HG02763 (cell line): ENCODE results near the gene SND1.

ENCODE experiments used
- ATAC-seq: cut with Tn5 transposase; IDR thresholded peaks from one replicate; pipeline ENCODE4 v1.9.1; 2021; ENCODE audit warnings: mild to moderate bottlenecking, moderate library complexity; ENCODE audit not compliant: unreplicated experiment

Gene SND1

GRCh38 chr7:127718340-127718679, 66.3 kb downstream of the SND1 start:
- no peak for ATAC-seq

DNA sequence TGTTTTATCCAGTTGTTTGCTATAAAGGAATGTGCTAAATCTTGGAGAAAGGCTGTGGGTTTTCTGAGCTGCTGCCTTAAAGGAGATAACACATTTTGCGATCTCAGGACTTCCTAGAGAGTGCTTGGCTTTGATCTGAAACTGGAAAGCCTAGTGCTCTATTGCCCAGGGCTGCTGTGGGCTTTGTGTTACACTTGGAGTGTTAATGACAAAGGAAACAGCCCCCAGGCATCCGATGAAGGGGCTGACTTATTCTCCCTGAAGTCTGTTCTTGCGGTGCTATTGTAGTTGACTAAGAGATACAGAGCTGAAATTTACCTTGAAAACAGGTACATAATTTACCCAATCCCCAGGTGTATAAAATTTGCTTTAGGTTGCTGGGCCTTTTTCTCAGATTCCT, 74.5 kb downstream of the SND1 start:
- no peak for ATAC-seq

DNA sequence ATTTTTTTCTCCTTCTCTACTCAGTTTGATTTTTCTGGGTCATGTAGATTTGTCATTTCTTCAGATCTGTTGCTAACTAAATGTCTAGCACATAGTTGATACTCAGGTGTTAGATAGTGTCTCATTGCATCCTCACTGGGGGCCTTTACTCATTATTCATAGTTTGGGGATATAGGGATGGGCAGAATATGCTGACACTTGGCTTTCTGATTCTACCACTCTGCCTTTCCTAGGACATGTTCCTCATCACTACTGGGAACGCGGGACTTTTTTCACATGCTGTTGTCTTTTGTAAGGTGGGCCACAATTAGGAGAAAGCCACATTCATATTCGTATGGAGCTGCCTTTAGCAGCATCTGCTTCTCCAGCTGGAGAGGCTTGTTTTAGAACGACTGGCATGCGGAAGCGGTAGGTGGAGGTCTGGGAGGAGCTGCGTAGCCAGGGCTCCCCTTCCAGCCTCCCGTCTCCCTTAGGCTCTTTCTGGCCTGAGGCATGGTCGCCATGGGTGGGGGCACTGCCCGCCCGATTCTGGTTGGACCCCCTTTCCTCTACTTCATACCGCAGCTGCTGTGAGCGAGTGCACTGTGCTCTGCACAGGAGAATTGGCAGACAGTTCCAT, 78.8 kb downstream of the SND1 start:
- no peak for ATAC-seq

DNA sequence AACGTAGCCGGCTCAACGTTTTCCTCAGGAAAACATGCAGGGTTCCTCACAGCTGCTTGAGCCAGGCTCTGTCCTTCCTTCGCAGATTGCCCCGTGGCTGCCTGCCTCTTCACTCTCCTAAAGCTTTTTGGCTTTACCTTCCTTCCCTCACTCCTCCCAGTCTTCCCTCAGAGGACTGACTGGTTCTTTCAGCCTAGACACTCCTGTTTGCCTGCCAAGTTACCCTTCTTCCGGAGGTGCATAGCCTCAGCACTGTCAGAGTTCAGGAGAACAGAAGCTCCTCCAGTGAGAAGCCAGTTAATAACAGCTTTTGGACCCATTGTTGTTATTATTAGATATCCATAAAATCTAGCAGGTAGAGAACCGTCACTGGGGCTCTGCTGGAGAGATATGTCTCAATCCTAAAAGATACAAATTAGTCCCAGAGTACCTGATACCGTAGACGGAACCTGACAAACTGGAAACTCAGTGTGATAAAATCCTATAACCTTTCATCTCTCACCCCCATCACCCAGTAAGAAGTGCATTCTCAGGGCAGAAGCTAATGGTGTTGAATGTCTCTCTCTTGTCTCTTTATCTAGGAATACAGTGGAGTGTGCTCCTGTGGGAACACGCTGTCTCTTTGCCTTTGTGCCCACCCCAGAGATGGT, 79.6 kb downstream of the SND1 start:
- no peak for ATAC-seq

GRCh38 chr7:127732306-127732705, 80.3 kb downstream of the SND1 start:
- no peak for ATAC-seq

DNA sequence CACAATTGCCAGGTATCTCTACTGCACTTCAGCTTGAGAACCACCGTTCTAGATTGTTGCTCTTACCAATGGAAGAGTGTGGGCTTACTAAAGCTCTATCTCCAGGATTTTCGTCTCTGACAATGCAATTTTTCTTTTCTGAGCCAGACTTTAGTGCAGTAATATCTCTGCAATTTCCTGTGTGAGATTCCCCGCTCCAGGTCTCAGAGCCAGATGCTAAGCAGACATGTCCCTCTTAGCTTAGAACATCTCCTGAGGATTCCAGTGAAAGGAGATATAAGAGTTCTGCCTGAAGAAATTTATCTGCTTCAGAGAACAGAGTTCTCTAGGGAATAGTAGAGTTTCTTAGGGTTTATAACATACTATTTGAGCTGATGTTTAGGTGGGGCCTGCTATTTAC, 82.0 kb downstream of the SND1 start:
- ATAC-seq, result no peak

DNA sequence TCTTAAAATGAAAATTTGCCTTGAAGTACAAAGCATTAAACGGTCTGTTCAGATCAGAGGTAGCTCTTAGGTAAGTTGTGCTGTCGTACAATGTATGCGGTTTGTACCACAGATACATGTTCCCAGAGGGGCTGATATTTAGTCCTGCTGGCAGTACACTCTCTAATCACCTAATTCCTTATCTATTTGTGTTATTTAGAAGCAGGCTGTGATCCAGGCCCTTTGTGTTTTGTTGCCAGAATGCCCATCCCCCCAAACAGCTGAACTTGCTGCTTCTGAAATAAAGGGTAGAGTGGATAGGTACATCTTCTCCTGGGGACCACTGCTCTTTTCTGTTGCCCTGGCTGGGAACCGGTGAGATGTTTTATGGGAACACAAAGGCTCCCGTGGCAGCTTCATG, 84.5 kb downstream of the SND1 start:
- no peak for ATAC-seq

DNA sequence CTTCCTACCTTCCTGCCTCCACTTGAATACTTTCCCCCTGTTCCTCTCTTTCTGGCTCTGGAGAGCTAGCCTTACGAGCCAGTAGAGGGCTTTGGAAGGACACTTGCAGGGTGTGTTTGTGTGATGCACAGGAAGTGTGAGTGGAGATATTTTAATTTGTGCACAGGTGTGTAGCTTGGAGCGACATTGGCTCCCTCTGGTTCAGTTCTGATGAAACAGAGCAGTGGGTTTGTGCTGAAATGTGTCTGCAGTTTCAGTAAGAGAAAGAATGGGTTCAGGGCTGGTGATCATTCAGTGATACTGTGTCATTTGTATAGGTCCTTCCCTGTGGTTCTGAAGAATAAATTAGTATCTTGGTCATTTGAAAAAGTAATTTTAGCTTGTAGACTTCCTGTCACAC, 86.9 kb downstream of the SND1 start:
- no peak for ATAC-seq

- no peak for ATAC-seq
These were observed 89.9 kb downstream of the SND1 start for GRCh38 chr7:127741764-127742375.

- no peak for ATAC-seq
These were observed 93.5 kb downstream of the SND1 start for GRCh38 chr7:127745445-127745844.

DNA sequence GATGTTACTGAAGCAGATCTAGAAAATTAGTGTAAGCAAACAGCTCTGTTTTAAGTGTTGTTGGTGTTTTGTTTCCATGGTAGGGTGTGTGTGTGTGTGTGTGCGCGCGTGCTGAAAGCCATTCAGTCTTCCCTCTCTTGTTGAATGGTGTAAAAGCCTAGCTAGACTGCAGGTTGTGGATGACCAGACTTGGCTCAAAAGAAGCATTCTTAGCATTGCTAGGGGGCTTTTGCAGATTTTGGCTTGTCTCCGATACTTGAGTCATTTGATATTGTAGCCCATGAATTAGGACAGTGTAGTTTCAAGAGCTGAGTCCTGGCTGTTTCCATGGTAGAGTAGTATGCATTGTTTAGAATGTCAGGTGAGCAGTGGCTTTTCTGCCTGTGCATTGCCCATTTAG, 99.1 kb downstream of the SND1 start:
- ATAC-seq, result no peak

GRCh38 chr7:127751490-127752448, 99.8 kb downstream of the SND1 start:
- no peak for ATAC-seq

DNA sequence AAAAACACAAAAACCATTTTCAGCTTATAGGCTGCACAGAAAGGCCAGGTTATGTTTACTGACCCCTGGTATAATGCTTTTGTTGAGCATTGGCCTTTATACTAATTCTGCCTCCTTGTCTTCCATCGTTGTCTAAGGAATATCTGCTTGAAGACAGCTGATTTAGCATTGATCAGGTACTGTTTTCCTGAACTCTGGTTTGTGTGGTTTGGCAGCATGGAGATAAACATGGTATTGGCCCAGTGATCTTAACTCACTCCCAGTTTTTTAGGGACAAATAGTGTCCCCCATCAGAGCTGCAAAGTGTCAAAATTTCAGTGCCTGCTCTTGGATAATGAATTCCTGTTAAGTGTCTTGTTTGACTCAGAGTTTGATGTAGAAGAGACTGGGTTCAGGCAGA, 100.8 kb downstream of the SND1 start:
- ATAC-seq, result no peak

GRCh38 chr7:127754457-127754856, 102.5 kb downstream of the SND1 start:
- no peak for ATAC-seq

- ATAC-seq, result no peak
These were observed 103.5 kb downstream of the SND1 start for GRCh38 chr7:127755521-127755920.

GRCh38 chr7:127755965-127756364, 104.0 kb downstream of the SND1 start:
- no peak for ATAC-seq

DNA sequence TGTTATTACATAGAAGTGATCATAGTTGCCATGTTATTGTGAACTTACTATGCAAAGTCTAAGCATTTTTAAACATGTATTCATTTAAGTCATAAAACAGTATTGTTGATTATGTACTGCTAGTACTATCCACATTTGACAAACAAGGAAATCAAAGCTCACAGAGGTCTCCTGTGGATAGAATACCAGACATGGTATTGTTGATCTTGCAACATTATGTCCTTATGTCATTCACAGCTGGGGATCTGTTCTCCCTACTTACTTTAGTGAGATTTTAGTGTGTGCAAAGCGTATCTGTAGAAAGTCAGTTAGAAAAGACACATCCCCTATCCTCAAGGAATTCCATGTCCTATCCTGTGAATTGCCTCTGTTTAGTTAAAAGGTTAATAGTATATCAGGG, 106.1 kb downstream of the SND1 start:
- no peak for ATAC-seq

DNA sequence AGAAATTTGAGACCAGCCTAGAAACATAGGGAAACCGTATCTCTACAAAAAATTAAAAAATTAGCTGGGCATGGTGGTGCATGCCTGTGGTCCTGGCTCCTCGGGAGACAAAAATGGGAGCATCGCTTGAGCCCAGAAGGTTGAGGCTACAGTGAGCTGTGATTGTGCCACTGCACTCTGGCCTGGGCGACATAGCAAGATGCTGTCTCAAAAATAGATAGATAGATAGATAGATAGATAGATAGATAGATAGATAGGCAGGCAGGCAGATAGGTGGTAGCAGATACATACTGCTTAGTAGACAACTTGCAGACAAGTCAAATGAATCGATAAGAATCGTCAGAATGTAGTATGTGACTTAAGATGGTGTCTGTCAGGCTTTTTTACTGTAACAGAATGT, 106.9 kb downstream of the SND1 start:
- no peak for ATAC-seq

- ATAC-seq, result no peak
These were observed 108.0 kb downstream of the SND1 start for GRCh38 chr7:127759945-127760421.

DNA sequence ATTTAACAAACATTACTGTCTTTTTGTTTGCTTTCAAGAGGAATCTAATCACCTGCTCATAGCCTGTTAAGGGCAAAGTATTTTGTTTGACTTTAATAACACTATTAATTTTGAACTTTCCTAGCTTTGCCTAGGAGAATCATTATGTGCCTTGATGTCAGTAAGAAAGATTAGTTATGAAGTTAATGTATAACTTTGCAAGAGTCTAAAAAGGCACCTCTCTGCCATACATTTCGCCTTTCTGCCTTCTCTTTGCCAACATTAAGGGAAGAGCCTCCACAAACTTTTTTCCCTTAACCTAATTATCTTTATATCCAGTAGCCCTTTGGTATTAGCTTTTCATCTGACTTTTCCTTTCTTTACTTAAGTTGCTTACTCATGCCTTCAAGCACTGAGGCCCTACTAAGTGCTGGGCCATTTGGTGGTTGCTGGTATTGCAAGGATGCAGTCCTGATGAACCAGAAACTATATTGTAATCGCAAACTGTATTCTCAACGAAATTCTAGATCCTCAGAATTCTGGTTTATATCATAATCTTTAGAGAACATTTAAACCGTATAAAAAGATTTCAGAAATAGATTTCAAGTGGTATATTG, 108.5 kb downstream of the SND1 start:
- ATAC-seq, result no peak

- no peak for ATAC-seq
These were observed 109.2 kb downstream of the SND1 start for GRCh38 chr7:127761196-127761595.
